ENCODE results near the gene ANKRD40. TPM values are rescaled to one million over a fixed set of nuclear protein-coding genes. Genes with fewer than 3 reads are reported as not detected.

Gene ANKRD40
- total RNA-seq, 1 donor from 2014 or later, result 21.6 TPM

DNA sequence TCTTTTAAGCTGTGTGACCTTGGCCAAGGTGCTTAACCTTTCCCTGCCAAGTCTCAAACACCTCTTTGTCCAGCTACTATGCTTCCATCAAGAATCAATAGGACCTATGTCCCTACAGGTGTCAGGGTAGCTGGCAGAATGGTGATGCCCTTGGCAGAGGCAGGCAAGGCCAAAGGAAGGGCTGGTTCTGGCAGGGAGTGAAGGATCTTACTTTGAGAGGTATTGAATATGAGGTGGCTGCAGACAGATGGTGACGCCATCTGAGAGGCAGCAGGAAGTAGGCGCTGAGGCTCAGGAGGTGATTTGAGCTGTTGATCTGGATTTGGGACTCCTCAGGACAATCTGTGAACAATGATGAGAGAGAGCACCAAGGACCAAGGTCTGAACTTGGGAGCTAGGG is 60.5 kb downstream of the ANKRD40 start:
- TF ChIP-seq POLR2AphosphoS5 (IDR thresholded peaks at IDR 0.05; ENCODE audit: insufficient read depth in 1 of 2, low read depth in 1 of 2), result no peak
- no peak for TF ChIP-seq POLR2A (IDR thresholded peaks at IDR 0.05)
- TF ChIP-seq, protein P1, sequence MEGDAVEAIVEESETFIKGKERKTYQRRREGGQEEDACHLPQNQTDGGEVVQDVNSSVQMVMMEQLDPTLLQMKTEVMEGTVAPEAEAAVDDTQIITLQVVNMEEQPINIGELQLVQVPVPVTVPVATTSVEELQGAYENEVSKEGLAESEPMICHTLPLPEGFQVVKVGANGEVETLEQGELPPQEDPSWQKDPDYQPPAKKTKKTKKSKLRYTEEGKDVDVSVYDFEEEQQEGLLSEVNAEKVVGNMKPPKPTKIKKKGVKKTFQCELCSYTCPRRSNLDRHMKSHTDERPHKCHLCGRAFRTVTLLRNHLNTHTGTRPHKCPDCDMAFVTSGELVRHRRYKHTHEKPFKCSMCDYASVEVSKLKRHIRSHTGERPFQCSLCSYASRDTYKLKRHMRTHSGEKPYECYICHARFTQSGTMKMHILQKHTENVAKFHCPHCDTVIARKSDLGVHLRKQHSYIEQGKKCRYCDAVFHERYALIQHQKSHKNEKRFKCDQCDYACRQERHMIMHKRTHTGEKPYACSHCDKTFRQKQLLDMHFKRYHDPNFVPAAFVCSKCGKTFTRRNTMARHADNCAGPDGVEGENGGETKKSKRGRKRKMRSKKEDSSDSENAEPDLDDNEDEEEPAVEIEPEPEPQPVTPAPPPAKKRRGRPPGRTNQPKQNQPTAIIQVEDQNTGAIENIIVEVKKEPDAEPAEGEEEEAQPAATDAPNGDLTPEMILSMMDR (IDR thresholded peaks at IDR 0.05), result no peak
- Histone ChIP-seq H3K4me3 (no peak overlapping the region), H3K27ac (no peak overlapping the region), H3K36me3 (no peaks in the 10 kb centered on the region), H3K4me1 (peaks cover 6% of the 10 kb centered on the region), H3K27me3 (no peaks in the 10 kb centered on the region), H3K9me3 (no peaks in the 10 kb centered on the region)
- no peak for DNase-seq (ENCODE audit: extremely low spot score in 2 of 2)
- intact Hi-C loops (cut with DNase I), result no loop called here

DNA sequence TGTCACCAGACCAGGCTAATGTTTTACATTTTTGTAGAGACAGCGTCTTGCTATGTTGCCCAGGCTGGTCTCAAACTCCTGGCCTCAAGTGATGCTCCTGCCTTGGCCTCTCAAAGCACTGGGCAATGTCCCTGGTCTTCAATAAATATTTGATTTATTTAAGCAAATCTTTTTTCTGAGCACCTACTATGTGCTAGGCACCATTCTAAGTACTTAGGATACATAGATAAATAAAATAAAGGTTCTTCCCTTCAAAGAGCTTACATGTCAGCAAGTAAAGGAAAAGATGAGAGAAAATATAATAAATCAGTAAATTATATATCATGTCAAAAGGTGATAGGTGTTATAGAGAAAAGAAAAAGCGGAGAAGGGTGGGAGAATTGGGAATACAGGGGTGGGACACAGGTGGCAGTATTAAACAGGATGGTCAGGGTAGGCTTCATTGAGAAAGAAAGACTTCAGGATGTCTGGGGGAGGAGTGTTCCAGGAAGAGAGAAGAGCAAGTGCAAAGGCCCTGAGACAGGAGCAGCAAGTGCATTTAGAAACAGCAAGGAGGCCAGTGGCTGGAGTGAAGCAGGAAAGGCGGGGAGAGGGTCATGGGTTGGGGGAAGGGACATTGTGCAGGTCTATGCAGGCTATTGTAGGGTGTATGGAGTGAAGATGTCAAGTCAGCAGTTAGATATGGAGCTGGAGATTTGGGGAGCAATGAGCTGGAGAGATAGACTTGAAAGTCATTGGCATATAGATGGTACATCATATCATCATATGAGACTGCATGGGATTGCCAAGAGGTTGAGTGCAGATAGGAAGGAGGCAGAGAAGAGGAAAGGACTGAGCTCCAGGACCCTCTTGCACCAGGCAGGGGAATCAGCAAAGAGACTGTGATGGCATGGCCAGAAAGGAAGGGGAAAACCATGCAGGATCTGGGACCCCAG is 61.7 kb downstream of the ANKRD40 start:
- H3K4me3 ChIP-seq, result no peak overlapping the region
- H3K27ac ChIP-seq, result no peak overlapping the region
- DNase-seq (ENCODE audit: extremely low spot score in 2 of 2), result no peak
- H3K27me3 ChIP-seq, result no peaks in the 10 kb centered on the region
- H3K4me1 ChIP-seq, result peaks cover 11% of the 10 kb centered on the region
- intact Hi-C loops (cut with DNase I), result no loop called here
- no peaks in the 10 kb centered on the region for H3K9me3 ChIP-seq
- TF ChIP-seq POLR2AphosphoS5 (IDR thresholded peaks at IDR 0.05; ENCODE audit: insufficient read depth in 1 of 2, low read depth in 1 of 2) (no peak), POLR2A (IDR thresholded peaks at IDR 0.05) (no peak)
- TF ChIP-seq, protein P1 (IDR thresholded peaks at IDR 0.05), result no peak
- no peaks in the 10 kb centered on the region for H3K36me3 ChIP-seq

Small RNAs within 50 kb of the gene (small RNA-seq; reads per million reads assigned to genes)
- not detected for gene RF00019

Other genes starting within 250 kb of the ANKRD40 start
- not detected for gene CHAD, start 239.0 kb downstream of the ANKRD40 start, total RNA-seq
- gene RSAD1, start 229.1 kb downstream of the ANKRD40 start, total RNA-seq, result 37.3 TPM
- gene MYCBPAP, start 199.5 kb downstream of the ANKRD40 start, total RNA-seq, result not detected
- gene EPN3, start 175.2 kb downstream of the ANKRD40 start, total RNA-seq, result 21.9 TPM
- gene SPATA20, start 160.7 kb downstream of the ANKRD40 start, total RNA-seq, result 73.4 TPM
- gene CACNA1G, start 147.2 kb downstream of the ANKRD40 start, total RNA-seq, result 4.9 TPM
- 47.6 TPM for gene ABCC3, start 73.0 kb downstream of the ANKRD40 start, total RNA-seq
- gene LUC7L3, start 11.7 kb upstream of the ANKRD40 start, total RNA-seq, result 108 TPM
- gene ANKRD40CL, start 59.6 kb upstream of the ANKRD40 start, total RNA-seq, result not detected
- 0.49 TPM for gene WFIKKN2, start 127.7 kb upstream of the ANKRD40 start, total RNA-seq
- 74.4 TPM for gene TOB1, start 158.4 kb upstream of the ANKRD40 start, total RNA-seq